Measurements from ENCODE around the gene CTLA4.

DNA sequence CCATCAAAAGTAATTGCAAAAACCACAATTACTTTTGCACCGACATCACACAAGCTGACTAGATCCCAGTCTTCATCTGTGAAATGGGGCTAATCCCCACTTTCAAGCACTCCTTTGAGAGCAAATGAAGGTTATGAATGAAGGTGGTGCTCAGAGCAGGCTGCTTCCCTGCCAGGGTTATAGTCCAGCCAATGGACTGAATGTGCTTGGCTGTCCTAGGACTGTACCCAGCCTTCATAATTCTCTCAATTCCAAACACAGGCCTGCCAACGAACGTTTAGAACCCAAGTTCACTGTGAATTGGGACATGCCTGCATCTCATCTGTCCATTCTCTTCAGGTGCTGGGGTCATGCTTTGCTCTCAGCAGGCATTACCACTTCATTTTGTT lies 41.2 kb downstream of the CTLA4 start:
- TF ChIP-seq ZNF274 (IDR thresholded peaks at IDR 0.05; ENCODE audit: low read depth, low read length) (no peak), YY1 (IDR thresholded peaks at IDR 0.05; ENCODE audit: insufficient read depth, insufficient read length) (no peak), SUZ12 (IDR thresholded peaks at IDR 0.05; ENCODE audit: extremely low read depth, insufficient read depth, insufficient read length) (no peak)
